ENCODE measurements around the gene KLF12.

KLF12 gene

GRCh38 chr13:74101436-74101835 lies 32.8 kb downstream of the KLF12 start:
- no peak for DNase-seq

- no peak for DNase-seq
These were observed 36.1 kb downstream of the KLF12 start for GRCh38 chr13:74098077-74098476.

GRCh38 chr13:74097116-74097515 lies 37.1 kb downstream of the KLF12 start:
- DNase-seq: no peak

GRCh38 chr13:74093691-74094090 lies 40.5 kb downstream of the KLF12 start:
- no peak for DNase-seq

GRCh38 chr13:74092711-74093110 lies 41.5 kb downstream of the KLF12 start:
- no peak for DNase-seq

GRCh38 chr13:74090869-74091605 lies 43.2 kb downstream of the KLF12 start:
- DNase-seq: no peak

- no peak for DNase-seq
These were observed 43.8 kb downstream of the KLF12 start for GRCh38 chr13:74090397-74090796.

- no peak for DNase-seq
These were observed 46.8 kb downstream of the KLF12 start for GRCh38 chr13:74087357-74087756.

All from stimulated activated CD4-positive, alpha-beta T cell treated with anti-CD3 and anti-CD28 coated beads, Interleukin-12 subunit alpha, Interleukin-12 subunit beta, amount 100 ng/mL, for 4 hours (primary cell).